ENCODE measurements around the gene PAXIP1.
"Not testable (repeated sequence)": the region's sequence is repeated elsewhere in the genome, so short reads cannot be mapped to it uniquely, and the experiment has no call there.

The PAXIP1 gene

GRCh38 chr7:154934353-154934952 lies 68.5 kb downstream of the PAXIP1 start:
- DNase-seq = not testable (repeated sequence)

GRCh38 chr7:154931906-154932305 lies 71.0 kb downstream of the PAXIP1 start:
- DNase-seq = no peak

- DNase-seq = no peak
Measured at GRCh38 chr7:154929006-154929726, 73.8 kb downstream of the PAXIP1 start.

GRCh38 chr7:154928136-154929005 lies 74.6 kb downstream of the PAXIP1 start:
- peak; percentile 91 for DNase-seq

GRCh38 chr7:154927624-154928125 lies 75.2 kb downstream of the PAXIP1 start:
- DNase-seq = peak; percentile 92

- DNase-seq = not testable (repeated sequence)
Measured at GRCh38 chr7:154922472-154922871, 80.5 kb downstream of the PAXIP1 start.

GRCh38 chr7:154919344-154920225 lies 83.3 kb downstream of the PAXIP1 start:
- DNase-seq = no peak

GRCh38 chr7:154918741-154919140 lies 84.2 kb downstream of the PAXIP1 start:
- no peak for DNase-seq

- DNase-seq = no peak
Measured at GRCh38 chr7:154918266-154918665, 84.7 kb downstream of the PAXIP1 start.

- no peak for DNase-seq
Measured at GRCh38 chr7:154917808-154918160, 85.1 kb downstream of the PAXIP1 start.

GRCh38 chr7:154916856-154917807 lies 85.8 kb downstream of the PAXIP1 start:
- DNase-seq = no peak

GRCh38 chr7:154916381-154916780 lies 86.5 kb downstream of the PAXIP1 start:
- DNase-seq = no peak

- no peak for DNase-seq
Measured at GRCh38 chr7:154915600-154915999, 87.3 kb downstream of the PAXIP1 start.

- DNase-seq = peak; percentile 45
Measured at GRCh38 chr7:154914996-154915380, 87.9 kb downstream of the PAXIP1 start.

- peak; percentile 44 for DNase-seq
Measured at GRCh38 chr7:154914308-154914995, 88.5 kb downstream of the PAXIP1 start.

GRCh38 chr7:154913638-154914307 lies 89.2 kb downstream of the PAXIP1 start:
- peak; percentile 94 for DNase-seq

GRCh38 chr7:154912871-154913637 lies 89.9 kb downstream of the PAXIP1 start:
- peak; percentile 30 for DNase-seq

GRCh38 chr7:154911862-154912455 lies 91.0 kb downstream of the PAXIP1 start:
- peak; percentile 26 for DNase-seq

GRCh38 chr7:154911411-154911810 lies 91.5 kb downstream of the PAXIP1 start:
- no peak for DNase-seq

Data from eye (tissue), 1 donor.